ENCODE measurements around the gene THBD.

Gene THBD

GRCh38 chr20:23084282-23084844 lies 34.9 kb upstream of the THBD start:
- DNase-seq: no peak

GRCh38 chr20:23083553-23084220 lies 34.2 kb upstream of the THBD start:
- DNase-seq: no peak

GRCh38 chr20:23082846-23083552 lies 33.5 kb upstream of the THBD start:
- no peak for DNase-seq

- DNase-seq: no peak
Measured at GRCh38 chr20:23081263-23081819, 31.9 kb upstream of the THBD start.

- no peak for DNase-seq
Measured at GRCh38 chr20:23080521-23080920, 31.0 kb upstream of the THBD start.

GRCh38 chr20:23079926-23080325 lies 30.5 kb upstream of the THBD start:
- no peak for DNase-seq

GRCh38 chr20:23079016-23079351 lies 29.5 kb upstream of the THBD start:
- DNase-seq: no peak

GRCh38 chr20:23078351-23079015 lies 29.0 kb upstream of the THBD start:
- DNase-seq: no peak

- DNase-seq: no peak
Measured at GRCh38 chr20:23077277-23077676, 27.8 kb upstream of the THBD start.

GRCh38 chr20:23074052-23074451 lies 24.6 kb upstream of the THBD start:
- no peak for DNase-seq

- DNase-seq: no peak
Measured at GRCh38 chr20:23072892-23073586, 23.6 kb upstream of the THBD start.

- DNase-seq: no peak
Measured at GRCh38 chr20:23071996-23072395, 22.5 kb upstream of the THBD start.

GRCh38 chr20:23071398-23071797 lies 21.9 kb upstream of the THBD start:
- no peak for DNase-seq

GRCh38 chr20:23069108-23069507 lies 19.6 kb upstream of the THBD start:
- DNase-seq: no peak

- DNase-seq: no peak
Measured at GRCh38 chr20:23068283-23068682, 18.8 kb upstream of the THBD start.

GRCh38 chr20:23066772-23067171 lies 17.3 kb upstream of the THBD start:
- no peak for DNase-seq

GRCh38 chr20:23065266-23066201 lies 16.1 kb upstream of the THBD start:
- DNase-seq: no peak

- no peak for DNase-seq
Measured at GRCh38 chr20:23063581-23063980, 14.1 kb upstream of the THBD start.

GRCh38 chr20:23063168-23063567 lies 13.7 kb upstream of the THBD start:
- DNase-seq: no peak

GRCh38 chr20:23062632-23063031 lies 13.2 kb upstream of the THBD start:
- DNase-seq: no peak

- DNase-seq: no peak
Measured at GRCh38 chr20:23061734-23062561, 12.5 kb upstream of the THBD start.
